CD14-positive monocyte (primary cell): ENCODE results near the gene NEK6. TPM values are rescaled to one million over a fixed set of nuclear protein-coding genes. Genes with fewer than 3 reads are reported as not detected.
A peak's percentile ranks its signal among the peaks of the same experiment; 100 is the strongest.

Experiments
- DNase-seq, 3 donors: peaks; one replicate each; pipeline ENCODE4 v3.0.0-alpha.2; 2011 to 2022
- H2AFZ ChIP-seq: 2 replicates; pipeline ENCODE4 v1.6.0; 2012; ENCODE audit warnings: mild to moderate bottlenecking, low read depth, low read length, inconsistent platforms; ENCODE audit not compliant: insufficient read depth, poor library complexity, severe bottlenecking
- H3K27ac ChIP-seq, 2 donors: 1 replicate in 1 of 2; 2 replicates in 1 of 2; pipeline ENCODE4 v1.5.1; 2012 to 2013; ENCODE audit warnings: low read length in 2 of 2, control low read depth in 1 of 2, inconsistent platforms in 1 of 2, low read depth in 1 of 2, mild to moderate bottlenecking in 1 of 2
- H3K27me3 ChIP-seq, 2 donors: one replicate each; pipeline versions ENCODE4 v1.6.0 to v1.6.1; 2011 to 2013; ENCODE audit warnings: low read length in 2 of 2; ENCODE audit not compliant: control insufficient read depth in 2 of 2, insufficient read depth in 2 of 2
- H3K36me3 ChIP-seq, 2 donors: replicated peaks in 1 of 2; 1 replicate in 1 of 2; 2 replicates in 1 of 2; pipeline versions ENCODE4 v1.5.1 to v1.6.1; 2012 to 2013; ENCODE audit warnings: low read length in 2 of 2, control low read depth in 1 of 2, inconsistent platforms in 1 of 2, mild to moderate bottlenecking in 1 of 2; ENCODE audit not compliant: insufficient read depth in 2 of 2, control insufficient read depth in 1 of 2
- H3K4me1 ChIP-seq, 2 donors: 1 replicate in 1 of 2; 2 replicates in 1 of 2; pipeline versions ENCODE4 v1.5.1 to v1.6.1; 2012 to 2013; ENCODE audit warnings: low read length in 2 of 2, control low read depth in 1 of 2, inconsistent platforms in 1 of 2, mild to moderate bottlenecking in 1 of 2, moderate library complexity in 1 of 2; ENCODE audit not compliant: insufficient read depth in 2 of 2, control insufficient read depth in 1 of 2
- H3K4me2 ChIP-seq: replicated peaks from 2 replicates; pipeline ENCODE3; 2012; ENCODE audit warnings: low read length, moderate library complexity, mild to moderate bottlenecking; ENCODE audit not compliant: poor library complexity, severe bottlenecking; ENCODE audit errors: extremely low read depth
- H3K4me3 ChIP-seq, 3 experiments: fragments of 200-600 bp in 1 of 3; sonication (generic) in 1 of 3; replicated peaks in 1 of 3; 1 replicate in 2 of 3; 2 replicates in 1 of 3; pipeline ENCODE4 v1.5.1; 2011 to 2013; ENCODE audit warnings: low read length in 3 of 3, mild to moderate bottlenecking in 3 of 3, control low read depth in 2 of 3, low read depth in 2 of 3, inconsistent platforms in 1 of 3, moderate library complexity in 1 of 3
- H3K79me2 ChIP-seq: 2 replicates; pipeline ENCODE4 v1.6.0; 2012; ENCODE audit warnings: mild to moderate bottlenecking, control low read depth, inconsistent platforms, low read length, moderate library complexity; ENCODE audit not compliant: insufficient read depth
- H3K9ac ChIP-seq: 2 replicates; pipeline ENCODE4 v1.6.0; 2017; ENCODE audit warnings: low read length, mild to moderate bottlenecking; ENCODE audit not compliant: insufficient read depth, poor library complexity, severe bottlenecking
- H3K9me3 ChIP-seq, 2 donors: replicated peaks in 1 of 2; 1 replicate in 1 of 2; 2 replicates in 1 of 2; pipeline versions ENCODE4 v1.5.1 to v1.6.1; 2012 to 2013; ENCODE audit warnings: low read length in 2 of 2, control low read depth in 1 of 2; ENCODE audit not compliant: control insufficient read depth in 1 of 2, insufficient read depth in 1 of 2
- H4K20me1 ChIP-seq: 2 replicates; pipeline ENCODE4 v1.6.0; 2012; ENCODE audit warnings: mild to moderate bottlenecking, low read length, control low read depth, moderate library complexity; ENCODE audit not compliant: insufficient read depth
- H3K27ac Mint-ChIP-seq, 7 donors: one replicate each; pipeline ENCODE4 v1.8.0; 2020; ENCODE audit warnings: mild to moderate bottlenecking in 7 of 7, mixed read lengths in 7 of 7, moderate library complexity in 6 of 7, inconsistent platforms in 2 of 7
- H3K27me3 Mint-ChIP-seq, 3 donors: one replicate each; pipeline ENCODE4 v1.8.0; 2021 to 2022; ENCODE audit warnings: low read depth in 3 of 3, mild to moderate bottlenecking in 3 of 3, mixed read lengths in 3 of 3, moderate library complexity in 3 of 3, inconsistent platforms in 1 of 3
- H3K36me3 Mint-ChIP-seq, 2 donors: one replicate each; pipeline ENCODE4 v1.8.0; 2020; ENCODE audit warnings: mixed read lengths in 2 of 2, inconsistent platforms in 1 of 2, mild to moderate bottlenecking in 1 of 2
- H3K4me1 Mint-ChIP-seq: one replicate; pipeline ENCODE4 v1.8.0; 2020; ENCODE audit warnings: mild to moderate bottlenecking, mixed read lengths
- H3K4me3 Mint-ChIP-seq, 2 donors: one replicate each; pipeline ENCODE4 v1.8.0; 2020; ENCODE audit warnings: mild to moderate bottlenecking in 2 of 2, mixed read lengths in 2 of 2, moderate library complexity in 1 of 2
- H3K9me3 Mint-ChIP-seq, 7 donors: one replicate each; pipeline ENCODE4 v1.8.0; 2020 to 2022; ENCODE audit warnings: mixed read lengths in 7 of 7, mild to moderate bottlenecking in 6 of 7, moderate library complexity in 6 of 7, inconsistent platforms in 2 of 7
- CTCF ChIP-seq: fragments of 200-600 bp; IDR thresholded peaks from one replicate; pipeline ENCODE4 v1.8.0; 2022; ENCODE audit warnings: antibody characterized with exemption, mild to moderate bottlenecking
- WGBS: methylation state at CpG from one replicate; pipeline ENCODE4 v1.1.5; 2013; ENCODE audit warnings: missing lambda C conversion rate; ENCODE audit not compliant: insufficient coverage; 5-methylcytosine and 5-hydroxymethylcytosine counted together
- intact Hi-C, 2 donors: fragments of 100-400 bp; cut with micrococcal nuclease; formaldehyde crosslinking; loops; one replicate each; pipeline versions ENCODE4 v1.15.0 to v1.15.1; 2023
- polyA plus RNA-seq, 3 donors: library from polyadenylated mRNA; depleted of rRNA in 1 of 3; unstranded in 2 of 3; stranded (reverse) in 1 of 3; fragments of 300-500 nt in 2 of 3; fragments of >200 nt in 1 of 3; fragmentation: Illumina TruSeq in 2 of 3; gene quantifications; 1 replicate in 2 of 3; 2 replicates in 1 of 3; pipeline ENCODE4 v1.2.3, GENCODE V29; 2012 to 2021

The NEK6 gene
- polyA plus RNA-seq, 3 donors: 26.1 to 46.0 (median 35.8) TPM

- WGBS: 98% methylated on average over 6 of the region's 7 CpGs
- Histone ChIP-seq H3K36me3 (peaks cover 91 to 100% of the 10 kb centered on the region in 2 donors), H3K4me3 (no peak overlapping the region), H3K4me2 (no peak overlapping the region), H3K79me2 (peaks cover 51% of the 10 kb centered on the region), H4K20me1 (peaks cover 98% of the 10 kb centered on the region), H3K27ac (peak overlapping the region in 1 of 2 donors; percentile 42), H3K9ac (no peak overlapping the region), H3K9me3 (no peaks in the 10 kb centered on the region), H3K4me1 (no peaks in the 10 kb centered on the region), H3K27me3 (no peaks in the 10 kb centered on the region), H2AFZ (no peak overlapping the region)
- peak overlapping the region in 5 of 7 donors; percentile 30 to 41 (median 34) for H3K27ac Mint-ChIP-seq
- peaks cover 0 to 1% (median 0%) of the 10 kb centered on the region in 3 donors for H3K27me3 Mint-ChIP-seq
- H3K4me3 Mint-ChIP-seq: no peak overlapping the region
- TF ChIP-seq CTCF: no peak
- peaks cover 0 to 2% (median 0%) of the 10 kb centered on the region in 7 donors for H3K9me3 Mint-ChIP-seq
- intact Hi-C loops: no loop called here
- peaks cover 89 to 97% of the 10 kb centered on the region in 2 donors for H3K36me3 Mint-ChIP-seq
- DNase-seq: no peak
- H3K4me1 Mint-ChIP-seq: peaks cover 27% of the 10 kb centered on the region
Measured at GRCh38 chr9:124353166-124353768, 95.5 kb downstream of the NEK6 start.

GRCh38 chr9:124353811-124354274 is 96.1 kb downstream of the NEK6 start:
- intact Hi-C loops: no loop called here
- Histone ChIP-seq H2AFZ (no peak overlapping the region), H3K9me3 (no peaks in the 10 kb centered on the region), H3K27me3 (no peaks in the 10 kb centered on the region), H3K4me1 (no peaks in the 10 kb centered on the region), H3K4me2 (no peak overlapping the region), H4K20me1 (peaks cover 98% of the 10 kb centered on the region), H3K9ac (no peak overlapping the region), H3K27ac (peak overlapping the region in 1 of 2 donors; percentile 42), H3K4me3 (no peak overlapping the region), H3K36me3 (peaks cover 85 to 100% of the 10 kb centered on the region in 2 donors), H3K79me2 (peaks cover 57% of the 10 kb centered on the region)
- WGBS: 53% methylated on average over 3 of the region's 4 CpGs
- H3K4me3 Mint-ChIP-seq: no peak overlapping the region
- peaks cover 83 to 94% of the 10 kb centered on the region in 2 donors for H3K36me3 Mint-ChIP-seq
- H3K9me3 Mint-ChIP-seq: peaks cover 0 to 2% (median 0%) of the 10 kb centered on the region in 7 donors
- no peak for DNase-seq
- H3K4me1 Mint-ChIP-seq: peaks cover 27% of the 10 kb centered on the region
- TF ChIP-seq CTCF: no peak
- H3K27ac Mint-ChIP-seq: peak overlapping the region in 2 of 7 donors; percentile 47 to 66
- peaks cover 0 to 1% (median 0%) of the 10 kb centered on the region in 3 donors for H3K27me3 Mint-ChIP-seq
